Astrocyte of the spinal cord (primary cell): ENCODE measurements around the gene GNB4.

Experiments
- DNase-seq: peaks from one replicate; pipeline ENCODE4 v3.0.0; 2011; ENCODE audit warnings: low read depth, low spot score
- H3K4me3 ChIP-seq: 2 replicates; pipeline ENCODE4 v1.5.1; 2011; ENCODE audit warnings: low read depth, mild to moderate bottlenecking, low read length, moderate library complexity
- CTCF ChIP-seq: IDR thresholded peaks from 2 replicates; pipeline ENCODE4 v1.5.1; 2012; ENCODE audit warnings: low read depth, mild to moderate bottlenecking, low read length, inconsistent platforms
- in situ Hi-C: cut with HindIII; loops from 2 replicates; pipeline ENCODE4 v1.10.0; 2017; ENCODE audit warnings: low sequenced_read_pairs

The GNB4 gene

DNA sequence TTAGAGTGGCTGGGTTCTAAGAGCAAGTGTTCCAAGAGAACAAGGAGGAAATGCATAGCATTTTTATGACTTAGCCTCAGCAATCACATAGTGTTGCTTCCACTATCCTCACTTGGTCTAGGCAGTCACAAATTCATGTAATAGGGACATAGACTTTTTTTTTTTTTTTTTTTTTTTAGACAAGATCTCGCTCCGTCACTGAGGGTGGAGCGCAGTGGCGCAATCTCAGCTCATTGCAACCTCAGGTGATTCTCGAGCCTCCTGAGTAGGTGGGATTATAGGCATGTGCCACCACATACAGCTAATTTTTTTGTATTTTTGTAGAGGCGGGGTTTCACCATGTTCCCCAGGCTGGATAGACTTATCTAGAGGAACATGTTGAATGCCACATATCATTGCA lies 4.7 kb upstream of the GNB4 start:
- no peak for TF ChIP-seq CTCF
- no peak for DNase-seq
- H3K4me3 ChIP-seq, result no peak overlapping the region
- in situ Hi-C loops, result no loop called here

GRCh38 chr3:179454887-179455286 lies 3.6 kb upstream of the GNB4 start:
- TF ChIP-seq CTCF, result no peak
- no peak overlapping the region for H3K4me3 ChIP-seq
- DNase-seq, result peak; percentile 32
- in situ Hi-C loops, result no loop called here

DNA sequence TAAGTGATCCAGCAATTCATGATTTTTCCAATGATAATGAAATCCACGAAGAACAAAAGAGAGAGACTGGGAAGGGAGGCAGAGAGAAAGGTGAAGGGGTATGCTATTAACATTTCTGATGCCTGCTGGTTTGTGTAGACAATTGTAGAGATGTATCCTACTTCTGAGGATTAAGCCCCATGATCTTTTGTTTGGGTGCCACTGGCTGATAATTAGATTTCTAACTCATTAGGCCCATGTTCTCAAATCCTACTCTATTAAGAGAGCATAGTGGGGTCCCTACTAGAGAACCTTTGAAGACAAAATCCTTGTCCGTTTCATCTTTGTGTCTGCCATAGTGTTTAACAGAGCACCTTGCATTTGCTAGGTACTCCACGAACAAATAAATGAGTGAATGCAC lies 2.7 kb upstream of the GNB4 start:
- H3K4me3 ChIP-seq, result no peak overlapping the region
- TF ChIP-seq CTCF, result no peak
- no peak for DNase-seq
- in situ Hi-C loops, result no loop called here

DNA sequence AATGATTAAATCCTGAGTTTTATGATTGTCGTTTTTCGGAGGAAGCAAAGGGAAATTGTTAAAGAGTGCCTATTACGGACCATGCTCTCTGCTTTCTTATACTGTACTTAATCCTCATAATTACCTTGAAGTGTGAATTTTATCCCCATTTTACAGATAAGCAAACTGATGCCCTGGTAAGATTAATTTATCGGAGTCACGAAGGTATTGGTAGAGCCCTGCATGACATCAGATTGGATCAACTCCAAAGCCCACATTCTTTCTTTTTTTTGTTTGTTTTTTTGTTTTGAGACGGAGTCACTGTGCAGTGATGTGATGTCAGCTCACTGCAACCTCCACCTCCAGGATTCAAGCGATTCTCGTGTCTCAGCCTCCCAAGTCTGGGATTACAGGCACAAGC lies 1.6 kb upstream of the GNB4 start:
- H3K4me3 ChIP-seq, result no peak overlapping the region
- no peak for DNase-seq
- in situ Hi-C loops, result no loop called here
- no peak for TF ChIP-seq CTCF

DNA sequence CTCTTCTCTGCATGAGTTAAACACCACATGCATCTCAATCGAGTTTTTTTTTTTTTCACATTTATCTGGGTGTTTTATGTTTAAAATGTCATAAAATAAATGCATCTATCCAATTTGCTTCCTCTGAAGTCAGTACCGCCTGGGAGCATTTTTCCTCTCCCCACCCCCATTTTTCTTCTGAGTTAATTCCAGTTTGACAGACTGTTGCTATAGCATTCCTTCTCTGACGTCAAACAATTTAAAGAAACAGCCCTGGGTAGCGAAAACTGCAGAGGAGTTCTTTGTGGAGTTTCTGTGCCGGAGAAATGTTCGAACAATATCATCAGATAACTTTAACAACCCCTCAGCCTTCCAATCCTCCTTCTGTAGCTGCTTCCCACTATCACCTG lies 900 bp upstream of the GNB4 start:
- TF ChIP-seq CTCF, result no peak
- peak; percentile 85 for DNase-seq
- peak overlapping the region; percentile 52 for H3K4me3 ChIP-seq
- in situ Hi-C loops, result no loop called here

- no peak for DNase-seq
- in situ Hi-C loops, result no loop called here
- TF ChIP-seq CTCF, result no peak
- H3K4me3 ChIP-seq, result peak overlapping the region; percentile 82
Measured at GRCh38 chr3:179450901-179451264, 387 bp downstream of the GNB4 start.

- peak overlapping the region; percentile 82 for H3K4me3 ChIP-seq
- DNase-seq, result peak; percentile 53
- in situ Hi-C loops, result no loop called here
- no peak for TF ChIP-seq CTCF
Measured at GRCh38 chr3:179450261-179450701, 989 bp downstream of the GNB4 start.
